Activated CD4-positive, alpha-beta T cell treated with anti-CD3 and anti-CD28 coated beads, Interleukin-10, Interleukin-2, amounts not matched to agents 100 ng/mL and 50 ng/mL, durations not matched to agents 16 hours and 8 hours (primary cell): Measurements from ENCODE around the gene KCNQ1.

Experiments
- DNase-seq: peaks from one replicate; pipeline ENCODE4 v3.0.0-alpha.2; 2020

The KCNQ1 gene

GRCh38 chr11:2515401-2516275 lies 70.8 kb downstream of the KCNQ1 start:
- no peak for DNase-seq

DNA sequence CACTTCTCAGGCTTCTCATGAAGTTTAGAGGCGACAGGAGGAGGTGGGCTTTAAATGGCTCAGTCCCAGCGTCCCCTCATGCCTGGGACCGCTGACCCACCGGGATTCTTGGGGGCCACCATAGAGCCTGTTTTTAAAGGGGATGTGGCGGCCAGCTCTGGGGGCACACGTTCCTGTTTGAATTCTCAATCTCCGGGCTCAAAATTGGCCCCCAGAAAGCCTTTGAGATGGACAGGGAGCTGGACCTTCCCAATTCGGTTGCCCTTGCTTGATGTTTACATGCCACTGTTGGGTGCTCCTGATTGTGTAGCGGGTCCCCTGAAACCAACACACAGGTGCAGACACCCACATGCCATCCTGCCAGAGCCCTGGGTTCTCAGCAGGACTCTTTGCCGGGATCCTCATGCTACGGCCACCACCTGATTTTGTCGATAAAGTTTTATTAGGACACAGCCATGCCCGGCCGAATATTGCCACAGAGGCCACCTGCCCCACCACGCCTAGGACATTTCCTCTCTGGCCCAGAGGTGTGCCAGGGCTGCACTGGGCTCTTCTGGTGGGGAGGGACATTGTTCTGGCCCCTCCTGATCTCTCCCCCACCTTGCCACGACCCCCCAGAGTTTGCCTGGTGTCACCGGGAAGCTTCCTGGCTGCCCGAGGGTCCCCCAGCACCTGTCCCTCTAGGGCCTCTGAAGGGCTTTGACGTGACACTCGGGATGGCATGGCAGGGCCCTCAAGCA lies 71.6 kb downstream of the KCNQ1 start:
- DNase-seq: no peak

- no peak for DNase-seq
These were observed 72.2 kb downstream of the KCNQ1 start for GRCh38 chr11:2517016-2517385.

DNA sequence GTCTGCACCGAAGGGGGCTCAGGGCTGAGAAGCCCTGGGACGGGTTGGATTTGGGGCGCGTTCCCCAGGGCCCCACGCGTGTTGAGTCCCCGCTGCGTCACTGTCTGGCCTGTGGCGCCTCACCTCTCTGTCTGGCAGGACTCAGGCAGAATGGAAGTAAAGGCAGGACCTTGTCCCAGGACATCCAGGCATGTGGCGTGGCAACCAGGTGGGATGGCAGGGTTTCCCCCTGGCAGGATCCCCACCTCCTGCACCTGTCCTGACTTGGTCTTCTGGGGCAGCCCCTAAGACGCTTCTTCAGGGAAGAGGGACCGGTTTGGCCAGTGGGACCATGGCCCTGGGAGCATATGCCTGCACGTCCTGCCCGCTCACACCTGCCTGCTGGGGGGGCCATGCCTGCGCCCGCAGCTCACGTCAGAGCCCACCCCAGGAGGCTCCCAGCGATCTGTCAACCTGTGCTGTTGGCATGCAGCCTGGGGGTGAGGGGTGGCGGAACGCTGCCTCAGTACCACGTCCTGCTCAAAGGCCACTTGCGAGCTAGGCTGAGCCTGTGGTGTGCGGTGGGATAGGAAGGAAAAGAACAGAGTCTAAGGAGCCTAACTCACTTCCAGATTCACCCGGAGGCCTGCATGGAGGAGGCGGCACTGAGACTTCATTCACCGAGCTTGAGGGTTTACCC lies 72.7 kb downstream of the KCNQ1 start:
- DNase-seq: no peak

GRCh38 chr11:2518111-2518982 lies 73.5 kb downstream of the KCNQ1 start:
- DNase-seq: no peak

DNA sequence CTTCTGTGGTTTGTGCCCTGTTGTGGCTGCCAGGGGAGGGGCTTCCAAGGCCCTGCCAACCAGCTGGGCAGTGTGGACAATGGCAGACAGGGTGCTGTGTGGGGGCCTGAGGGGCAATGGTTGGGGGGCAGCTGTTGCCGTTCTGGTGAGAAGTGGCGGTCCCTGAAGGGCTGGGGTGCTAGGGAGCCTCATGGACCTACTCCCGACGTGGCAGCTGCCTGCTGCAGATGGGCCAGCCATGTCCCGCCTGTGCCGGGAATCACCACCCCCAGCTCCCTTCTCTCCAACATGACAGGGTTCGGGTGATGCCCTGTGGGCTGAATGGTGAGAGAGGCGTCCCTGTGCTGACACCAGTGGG lies 74.2 kb downstream of the KCNQ1 start:
- DNase-seq: no peak

DNA sequence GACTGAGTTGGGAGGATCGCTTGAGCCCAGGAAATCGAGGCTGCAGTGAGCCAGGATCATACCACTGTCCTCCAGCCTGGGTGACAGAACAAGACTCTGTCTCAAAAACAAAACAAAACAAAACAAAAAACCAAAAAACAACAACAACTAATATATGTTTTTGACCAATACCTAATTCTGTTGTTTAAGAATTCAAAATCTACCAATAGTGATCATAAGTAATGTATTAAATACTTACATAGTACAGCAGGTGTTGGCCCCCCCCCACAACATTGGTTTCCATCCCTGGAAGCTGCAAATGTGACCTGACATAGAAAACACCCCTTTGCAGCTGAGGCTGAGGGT lies 74.7 kb downstream of the KCNQ1 start:
- no peak for DNase-seq

DNA sequence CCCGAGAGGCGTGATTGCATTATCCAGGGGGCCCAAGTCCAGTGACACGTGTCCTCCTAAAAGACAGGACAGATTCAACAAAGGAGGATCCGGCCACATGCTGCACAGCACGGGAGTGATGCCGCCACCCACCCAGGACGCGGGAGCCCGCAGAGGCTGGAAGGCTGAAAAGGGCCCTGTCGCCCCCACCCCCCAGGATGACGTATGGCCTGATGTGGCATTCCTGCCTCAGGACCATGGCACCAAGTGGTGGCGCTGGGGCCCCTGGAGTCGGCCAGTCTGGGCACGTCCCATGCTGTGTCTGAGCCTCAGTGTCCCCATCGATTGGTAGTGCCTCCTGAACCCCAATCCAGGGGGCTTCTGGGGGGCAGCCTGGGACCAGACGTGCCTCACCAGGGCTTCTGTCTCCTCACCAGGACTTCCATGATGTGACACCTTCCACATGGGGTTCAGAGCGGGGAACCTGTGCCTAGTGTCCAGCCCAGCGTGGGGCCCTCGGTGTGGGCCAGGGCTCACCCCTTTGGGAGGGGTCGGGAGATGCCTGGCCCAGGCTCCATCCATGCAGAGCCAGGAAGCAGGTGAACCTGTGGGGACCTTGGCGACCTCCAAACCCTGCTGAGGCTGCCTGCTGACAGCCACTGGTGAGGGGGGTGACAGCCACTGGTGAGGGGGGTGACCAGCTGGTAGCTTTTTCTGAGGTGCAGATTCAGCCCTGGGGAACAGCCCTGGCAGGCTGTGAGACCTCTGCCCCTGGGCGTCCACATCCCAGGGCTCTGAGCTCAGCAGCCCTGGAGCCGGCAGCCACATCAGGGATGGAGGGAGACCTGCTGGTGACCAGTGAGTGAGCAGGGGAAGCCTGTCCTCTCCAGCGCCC lies 75.3 kb downstream of the KCNQ1 start:
- DNase-seq: no peak

- DNase-seq: no peak
These were observed 75.9 kb downstream of the KCNQ1 start for GRCh38 chr11:2520736-2521035.

GRCh38 chr11:2521081-2521732 lies 76.4 kb downstream of the KCNQ1 start:
- DNase-seq: no peak

GRCh38 chr11:2521733-2522630 lies 77.2 kb downstream of the KCNQ1 start:
- DNase-seq: no peak

DNA sequence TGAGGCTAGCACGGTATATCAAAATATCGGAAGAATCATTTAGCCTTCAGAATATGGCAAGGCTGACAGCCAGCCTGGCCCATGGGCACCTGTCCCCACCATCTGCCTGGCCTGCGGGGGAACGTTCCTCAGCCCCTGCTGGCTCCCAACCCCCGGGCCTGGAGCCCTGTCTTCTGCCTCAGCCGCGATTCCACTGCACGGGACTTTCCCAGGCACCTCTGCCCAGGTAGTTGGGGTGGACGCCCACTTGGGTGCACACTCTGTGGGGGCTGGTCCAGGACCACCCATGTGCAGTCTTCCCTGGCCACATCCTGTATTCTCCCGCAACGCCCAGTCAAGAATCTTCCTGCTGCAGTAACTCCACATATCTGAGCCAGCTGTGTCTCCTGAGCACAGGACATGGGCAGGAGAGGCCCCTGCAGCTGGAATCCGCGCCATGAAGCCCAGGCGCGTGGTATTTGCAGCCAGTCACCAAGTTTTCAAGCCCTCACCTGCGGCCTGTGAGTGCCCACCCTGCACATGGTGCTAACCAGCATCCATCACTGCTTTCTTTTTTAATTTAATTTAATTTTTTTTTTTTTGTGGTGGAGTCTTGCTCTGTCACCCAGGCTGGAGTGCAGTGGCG lies 77.9 kb downstream of the KCNQ1 start:
- DNase-seq: no peak

DNA sequence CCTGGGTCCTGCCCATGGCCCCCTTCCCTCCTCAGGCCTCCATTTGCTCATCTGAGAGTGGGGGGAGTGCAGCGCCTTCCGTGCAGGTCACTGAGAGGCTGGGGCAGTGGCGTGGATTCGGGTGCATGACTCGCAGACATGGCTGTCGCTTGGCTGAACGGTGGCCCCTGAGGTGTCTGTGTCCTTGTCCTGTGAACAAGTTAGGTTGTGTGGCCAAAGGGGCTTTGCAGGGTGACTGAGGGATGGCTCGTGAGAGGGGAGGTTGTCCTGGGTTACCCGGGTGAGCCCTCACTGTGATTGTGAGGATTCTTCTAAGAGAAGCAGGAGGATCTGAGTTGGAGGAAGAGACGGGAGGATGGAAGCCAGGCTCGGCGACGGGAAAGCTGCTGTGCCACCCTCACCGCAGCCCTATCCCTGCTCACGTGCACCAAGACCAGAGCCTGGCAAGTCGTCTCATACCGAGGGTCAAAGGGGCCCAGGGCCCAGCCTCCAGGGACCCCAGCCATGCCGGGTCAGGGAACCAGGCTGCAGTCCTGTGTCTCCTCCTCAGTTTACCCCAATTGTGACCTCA lies 79.1 kb downstream of the KCNQ1 start:
- DNase-seq: no peak

DNA sequence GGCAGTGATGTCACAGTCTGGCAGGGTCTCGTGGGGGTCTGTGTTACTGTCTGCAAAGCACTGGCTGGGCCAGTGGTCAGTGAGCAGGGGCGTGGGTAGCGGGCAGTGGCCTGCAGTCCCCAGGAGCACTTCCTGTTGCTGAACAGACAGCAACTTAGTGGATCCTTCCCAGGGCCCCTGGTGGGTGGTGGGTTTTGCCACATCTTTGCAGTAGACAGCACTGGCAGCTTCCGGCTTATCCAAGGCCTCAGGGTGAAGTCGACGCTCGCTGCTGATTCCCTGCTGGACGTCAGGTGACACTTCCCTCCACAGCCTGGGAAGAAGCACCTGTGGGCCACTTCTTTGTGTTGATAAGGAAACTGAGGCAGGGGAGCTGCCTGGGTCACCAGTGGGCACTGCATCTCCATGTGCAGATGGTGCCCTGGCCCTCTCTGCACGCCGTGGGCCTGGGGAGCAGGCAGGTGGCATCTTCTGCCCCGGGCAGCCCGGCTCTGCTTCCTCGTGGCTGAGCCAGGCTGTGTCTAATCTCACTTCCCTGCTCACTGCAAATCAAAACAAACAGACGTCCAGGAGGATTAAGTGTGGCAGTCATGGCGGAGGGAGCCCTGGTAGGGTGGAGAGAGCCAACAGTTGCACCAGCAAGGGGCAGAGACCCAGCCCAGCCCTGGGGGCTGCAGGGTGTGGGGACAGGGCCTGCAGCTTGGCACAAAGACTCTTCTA lies 79.8 kb downstream of the KCNQ1 start:
- DNase-seq: no peak

- no peak for DNase-seq
These were observed 80.5 kb downstream of the KCNQ1 start for GRCh38 chr11:2525166-2525861.

GRCh38 chr11:2525941-2526807 lies 81.4 kb downstream of the KCNQ1 start:
- DNase-seq: no peak

DNA sequence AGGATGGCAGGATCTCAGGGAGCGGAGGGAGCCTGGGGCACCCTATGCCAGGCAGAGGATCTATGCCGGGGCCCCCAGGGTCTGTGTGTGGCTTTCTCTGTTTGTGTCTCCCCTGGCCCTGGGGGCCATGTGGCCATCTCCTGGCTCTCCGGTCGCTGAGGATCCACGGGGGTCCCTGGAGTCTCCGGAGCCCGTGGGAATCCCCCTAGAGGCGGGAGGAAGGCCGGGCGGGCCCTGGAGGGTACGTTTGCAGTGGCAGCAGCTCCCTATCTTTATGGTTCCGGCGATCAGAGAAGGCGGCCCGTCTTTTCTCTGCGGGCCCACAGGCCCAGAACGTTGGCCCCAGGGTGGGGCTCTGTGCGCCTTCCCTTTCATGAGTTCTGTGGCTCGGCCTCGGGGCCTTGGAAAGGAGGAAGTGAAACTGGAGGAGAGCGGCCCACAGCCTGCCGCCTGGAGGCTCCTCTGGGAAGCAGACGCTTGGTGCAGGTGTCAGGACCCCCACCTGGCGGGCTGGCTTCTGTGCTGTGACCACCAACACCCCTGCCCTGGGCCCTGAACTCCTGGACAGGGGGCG lies 82.1 kb downstream of the KCNQ1 start:
- DNase-seq: no peak
